H9 (cell line): ENCODE measurements around the gene TDRD3. TPM values are rescaled to one million over a fixed set of nuclear protein-coding genes. Genes with fewer than 3 reads are reported as not detected.

Experiments
- DNase-seq: peaks from one replicate; pipeline ENCODE4 v3.0.0-alpha.2; 2017
- H2AFZ ChIP-seq: one replicate; pipeline ENCODE4 v1.6.1; 2013; ENCODE audit warnings: mild to moderate bottlenecking, low read length, control low read depth, moderate library complexity
- H2AK5ac ChIP-seq: 2 replicates; pipeline ENCODE4 v1.6.1; 2013; ENCODE audit warnings: low read length, control low read depth, mixed read lengths; ENCODE audit not compliant: insufficient read length
- H2BK120ac ChIP-seq: one replicate; pipeline ENCODE4 v1.6.1; 2013; ENCODE audit warnings: low read depth, mild to moderate bottlenecking, low read length, control low read depth, inconsistent platforms; ENCODE audit not compliant: poor library complexity, severe bottlenecking
- H2BK12ac ChIP-seq: 2 replicates; pipeline ENCODE4 v1.6.1; 2013; ENCODE audit warnings: low read length, control low read depth, mixed read lengths, low read depth; ENCODE audit not compliant: insufficient read length
- H2BK15ac ChIP-seq: 2 replicates; pipeline ENCODE4 v1.6.1; 2013; ENCODE audit warnings: low read depth, low read length, control low read depth
- H2BK20ac ChIP-seq: one replicate; pipeline ENCODE4 v1.6.1; 2013; ENCODE audit warnings: low read depth, mild to moderate bottlenecking, low read length, control low read depth, inconsistent platforms; ENCODE audit not compliant: poor library complexity, severe bottlenecking
- H2BK5ac ChIP-seq: 2 replicates; pipeline ENCODE4 v1.6.1; 2013; ENCODE audit warnings: low read length, control low read depth, mixed read lengths; ENCODE audit not compliant: insufficient read length
- H3K14ac ChIP-seq: 2 replicates; pipeline ENCODE4 v1.6.1; 2013; ENCODE audit warnings: low read length, control low read depth; ENCODE audit not compliant: insufficient read depth
- H3K18ac ChIP-seq: 2 replicates; pipeline ENCODE4 v1.6.1; 2013; ENCODE audit warnings: low read depth, mild to moderate bottlenecking, mixed read lengths, low read length, control low read depth; ENCODE audit not compliant: insufficient read length
- H3K23ac ChIP-seq: 2 replicates; pipeline ENCODE4 v1.6.1; 2013; ENCODE audit warnings: low read length, control low read depth, mixed read lengths, low read depth; ENCODE audit not compliant: insufficient read length
- H3K23me2 ChIP-seq: 2 replicates; pipeline ENCODE4 v1.6.1; 2013; ENCODE audit warnings: low read depth, mild to moderate bottlenecking, mixed read lengths, low read length, control low read depth; ENCODE audit not compliant: insufficient read length, poor library complexity, severe bottlenecking
- H3K27ac ChIP-seq: 2 replicates; pipeline ENCODE4 v1.5.1; 2013; ENCODE audit warnings: low read length, control low read depth, mixed read lengths, low read depth; ENCODE audit not compliant: insufficient read length
- H3K27me3 ChIP-seq: 2 replicates; pipeline ENCODE4 v1.6.1; 2013; ENCODE audit warnings: low read length, control low read depth, inconsistent platforms; ENCODE audit not compliant: insufficient read depth
- H3K4ac ChIP-seq: 2 replicates; pipeline ENCODE4 v1.6.1; 2013; ENCODE audit warnings: low read depth, mild to moderate bottlenecking, control low read depth, inconsistent platforms, low read length, moderate library complexity
- H3K4me1 ChIP-seq: 2 replicates; pipeline ENCODE4 v1.6.1; 2013; ENCODE audit warnings: low read length, control low read depth, inconsistent platforms; ENCODE audit not compliant: insufficient read depth
- H3K4me2 ChIP-seq: 2 replicates; pipeline ENCODE4 v1.6.1; 2013; ENCODE audit warnings: low read length, control low read depth, mixed read lengths; ENCODE audit not compliant: insufficient read length, insufficient read depth
- H3K56ac ChIP-seq: 2 replicates; pipeline ENCODE4 v1.6.1; 2013; ENCODE audit warnings: low read depth, mild to moderate bottlenecking, mixed read lengths, low read length, control low read depth; ENCODE audit not compliant: insufficient read length
- H3K79me1 ChIP-seq: 2 replicates; pipeline ENCODE4 v1.6.1; 2013; ENCODE audit warnings: low read depth, mild to moderate bottlenecking, moderate library complexity, low read length, control low read depth, inconsistent platforms; ENCODE audit not compliant: insufficient read depth, poor library complexity, severe bottlenecking
- H3K79me2 ChIP-seq: 2 replicates; pipeline ENCODE4 v1.6.1; 2013; ENCODE audit warnings: low read length, control low read depth, inconsistent platforms; ENCODE audit not compliant: insufficient read depth
- H3K9ac ChIP-seq: 2 replicates; pipeline ENCODE4 v1.6.1; 2013; ENCODE audit warnings: low read length, control low read depth, mixed read lengths; ENCODE audit not compliant: insufficient read length; ENCODE audit errors: extremely low read depth
- H3K9me3 ChIP-seq: one replicate; pipeline ENCODE4 v1.6.1; 2013; ENCODE audit warnings: low read depth, low read length, inconsistent platforms; ENCODE audit not compliant: control insufficient read depth
- H3T11ph ChIP-seq: one replicate; pipeline ENCODE4 v1.6.1; 2013; ENCODE audit warnings: mild to moderate bottlenecking, low read length, control low read depth, inconsistent platforms
- H4K20me1 ChIP-seq: one replicate; pipeline ENCODE4 v1.6.1; 2013; ENCODE audit not compliant: control insufficient read depth, insufficient read length, insufficient read depth
- H4K5ac ChIP-seq: 2 replicates; pipeline ENCODE4 v1.6.1; 2013; ENCODE audit warnings: low read depth, mild to moderate bottlenecking, mixed read lengths, low read length, control low read depth; ENCODE audit not compliant: insufficient read length
- H4K8ac ChIP-seq: replicated peaks from 2 replicates; pipeline ENCODE4 v1.6.1; 2013; ENCODE audit warnings: low read length, control low read depth, mixed read lengths, low read depth; ENCODE audit not compliant: insufficient read length
- H4K91ac ChIP-seq: 2 replicates; pipeline ENCODE4 v1.6.1; 2013; ENCODE audit warnings: low read depth, mild to moderate bottlenecking, moderate library complexity, mixed read lengths, low read length, control low read depth; ENCODE audit not compliant: insufficient read length
- H3K27ac Mint-ChIP-seq, 3 experiments: 2 replicates in 2 of 3; 3 replicates in 1 of 3; pipeline ENCODE4 v1.8.0; 2020 to 2021; ENCODE audit warnings: mixed read lengths in 3 of 3, mild to moderate bottlenecking in 1 of 3, moderate library complexity in 1 of 3
- H3K27me3 Mint-ChIP-seq: 2 replicates; pipeline ENCODE4 v1.8.0; 2021; ENCODE audit warnings: low read depth, mild to moderate bottlenecking, moderate library complexity, mixed read lengths
- H3K36me3 Mint-ChIP-seq, 3 experiments: 2 replicates in 2 of 3; 3 replicates in 1 of 3; pipeline ENCODE4 v1.8.0; 2020 to 2021; ENCODE audit warnings: low read depth in 3 of 3, mixed read lengths in 3 of 3; ENCODE audit not compliant: insufficient read depth in 1 of 3
- H3K4me1 Mint-ChIP-seq, 2 experiments: 2 replicates each; pipeline ENCODE4 v1.8.0; 2020; ENCODE audit warnings: mixed read lengths in 2 of 2
- H3K4me3 Mint-ChIP-seq, 2 experiments: 2 replicates in 1 of 2; 3 replicates in 1 of 2; pipeline ENCODE4 v1.8.0; 2020 to 2021; ENCODE audit warnings: mild to moderate bottlenecking in 2 of 2, mixed read lengths in 2 of 2, moderate library complexity in 1 of 2
- H3K9me3 Mint-ChIP-seq, 2 experiments: 2 replicates in 1 of 2; 3 replicates in 1 of 2; pipeline ENCODE4 v1.8.0; 2020; ENCODE audit warnings: mild to moderate bottlenecking in 2 of 2, mixed read lengths in 2 of 2, moderate library complexity in 1 of 2
- CTCF ChIP-seq: fragments of 200-600 bp; sonication (generic); conservative IDR thresholded peaks from 3 replicates; pipeline ENCODE4 v1.8.0; 2021; ENCODE audit warnings: antibody characterized with exemption, mild to moderate bottlenecking
- WGBS: extraction: QIAGEN DNeasy Blood & Tissue Kit; methylation state at CpG from one replicate; pipeline ENCODE4 v1.1.7; 2013; ENCODE audit warnings: missing lambda C conversion rate, low lambda C conversion rate, mixed read lengths; ENCODE audit not compliant: insufficient read length; ENCODE audit errors: extremely low coverage; 5-methylcytosine and 5-hydroxymethylcytosine counted together
- total RNA-seq: library from RNA; stranded (reverse); gene quantifications from 2 replicates; pipeline ENCODE4 v1.2.1, GENCODE V29; 2021

The TDRD3 gene
- total RNA-seq, 1 experiment from 2014 or later = 16.1 TPM

- Histone ChIP-seq H4K20me1 (no peaks in the 10 kb centered on the region), H3K79me1 (no peaks in the 10 kb centered on the region), H3T11ph (no peak overlapping the region), H3K56ac (no peak overlapping the region), H3K4me1 (0 out of 2 replicates have a peak, but pooled peaks cover 4% of the 10 kb centered on the region), H3K27ac (no peak overlapping the region), H3K4me2 (peak overlapping the region; percentile 87), H3K9me3 (no peaks in the 10 kb centered on the region), H2BK12ac (no peak overlapping the region), H4K91ac (no peak overlapping the region), H2AFZ (peak overlapping the region; percentile 15), H2BK120ac (no peak overlapping the region), H2BK15ac (no peak overlapping the region), H3K23ac (no peak overlapping the region), H3K27me3 (no peaks in the 10 kb centered on the region), H4K8ac (no peak overlapping the region), H3K14ac (peak overlapping the region; percentile 91), H2AK5ac (no peak overlapping the region), H3K4ac (no peak overlapping the region), H4K5ac (no peak overlapping the region), H3K79me2 (peaks cover 2% of the 10 kb centered on the region; the same call in 1 of the 2 replicates), H2BK20ac (no peak overlapping the region), H3K18ac (peak overlapping the region; percentile 73), H2BK5ac (no peak overlapping the region), H3K9ac (peak overlapping the region; percentile 92), H3K23me2 (peaks cover 9% of the 10 kb centered on the region)
- no peaks in the 10 kb centered on the region for H3K9me3 Mint-ChIP-seq
- peak overlapping the region; percentile 90 to 94 for H3K4me3 Mint-ChIP-seq
- no peak for TF ChIP-seq CTCF
- H3K27me3 Mint-ChIP-seq = no peaks in the 10 kb centered on the region
- no peaks in the 10 kb centered on the region for H3K36me3 Mint-ChIP-seq
- peak; percentile 60 for DNase-seq
- peak overlapping the region; percentile 88 to 98 (median 98) for H3K27ac Mint-ChIP-seq
- no CpG with 5 or more reads among the region's 43 CpGs for WGBS
- H3K4me1 Mint-ChIP-seq = peaks cover 33 to 42% of the 10 kb centered on the region in 2 experiments
Measured at GRCh38 chr13:60397704-60398378, 821 bp downstream of the TDRD3 start.
